Measurements from ENCODE around the gene MRPS5. TPM values are rescaled to one million over a fixed set of nuclear protein-coding genes. Genes with fewer than 3 reads are reported as not detected.

Gene MRPS5
- total RNA-seq, 1 donor from 2014 or later = 47.6 TPM

GRCh38 chr2:95158891-95159619, 37.4 kb upstream of the MRPS5 start:
- peak; percentile 40 to 63 for DNase-seq (ENCODE audit: low spot score in 2 of 2, unreplicated experiment in 2 of 2)
- Mint-ChIP-seq H3K27me3 (ENCODE audit: low read depth) (no peaks in the 10 kb centered on the region), H3K36me3 (peaks cover 29% of the 10 kb centered on the region), H3K27ac (peak overlapping the region; percentile 82), H3K4me3 (peak overlapping the region; percentile 83), H3K4me1 (peaks cover 17% of the 10 kb centered on the region), H3K9me3 (peaks cover 25% of the 10 kb centered on the region)
- TF ChIP-seq CTCF (IDR thresholded peaks at IDR 0.05; ENCODE audit: unreplicated experiment) = no peak

- H3K27ac Mint-ChIP-seq = peak overlapping the region; percentile 61
- peak overlapping the region; percentile 83 for H3K4me3 Mint-ChIP-seq
- H3K4me1 Mint-ChIP-seq = peaks cover 15% of the 10 kb centered on the region
- H3K27me3 Mint-ChIP-seq (ENCODE audit: low read depth) = no peaks in the 10 kb centered on the region
- TF ChIP-seq CTCF (IDR thresholded peaks at IDR 0.05; ENCODE audit: unreplicated experiment) = no peak
- H3K36me3 Mint-ChIP-seq = peaks cover 35% of the 10 kb centered on the region
- no peak for DNase-seq (ENCODE audit: low spot score in 2 of 2, unreplicated experiment in 2 of 2)
- H3K9me3 Mint-ChIP-seq = peaks cover 31% of the 10 kb centered on the region
These were observed 36.8 kb upstream of the MRPS5 start for GRCh38 chr2:95158441-95158840.

- no peak overlapping the region for H3K4me3 Mint-ChIP-seq
- no peaks in the 10 kb centered on the region for H3K27me3 Mint-ChIP-seq (ENCODE audit: low read depth)
- H3K27ac Mint-ChIP-seq = no peak overlapping the region
These were observed 27.9 kb upstream of the MRPS5 start for GRCh38 chr2:95149397-95149984.

GRCh38 chr2:95143838-95144237, 22.2 kb upstream of the MRPS5 start:
- H3K36me3 Mint-ChIP-seq = peaks cover 76% of the 10 kb centered on the region
- no peak for TF ChIP-seq CTCF (IDR thresholded peaks at IDR 0.05; ENCODE audit: unreplicated experiment)
- peaks cover 78% of the 10 kb centered on the region for H3K9me3 Mint-ChIP-seq
- H3K27me3 Mint-ChIP-seq (ENCODE audit: low read depth) = no peaks in the 10 kb centered on the region
- no peak overlapping the region for H3K4me3 Mint-ChIP-seq
- no peak for DNase-seq (ENCODE audit: low spot score in 2 of 2, unreplicated experiment in 2 of 2)
- H3K27ac Mint-ChIP-seq = no peak overlapping the region
- H3K4me1 Mint-ChIP-seq = no peaks in the 10 kb centered on the region

More at GRCh38 chr2:95149397-95149984, 27.9 kb upstream of the MRPS5 start:
- TF ChIP-seq CTCF (IDR thresholded peaks at IDR 0.05; ENCODE audit: unreplicated experiment) = no peak
- DNase-seq (ENCODE audit: low spot score in 2 of 2, unreplicated experiment in 2 of 2) = no peak
- Mint-ChIP-seq H3K4me1 (no peaks in the 10 kb centered on the region), H3K36me3 (peaks cover 96% of the 10 kb centered on the region), H3K9me3 (peaks cover 84% of the 10 kb centered on the region)

GRCh38 chr2:95138702-95139101, 17.1 kb upstream of the MRPS5 start:
- no peaks in the 10 kb centered on the region for H3K27me3 Mint-ChIP-seq (ENCODE audit: low read depth)

More at GRCh38 chr2:95138702-95139101, 17.1 kb upstream of the MRPS5 start:
- peaks cover 70% of the 10 kb centered on the region for H3K9me3 Mint-ChIP-seq
- H3K4me1 Mint-ChIP-seq = no peaks in the 10 kb centered on the region
- peaks cover 57% of the 10 kb centered on the region for H3K36me3 Mint-ChIP-seq
- DNase-seq (ENCODE audit: low spot score in 2 of 2, unreplicated experiment in 2 of 2) = no peak
- no peak overlapping the region for H3K27ac Mint-ChIP-seq
- no peak overlapping the region for H3K4me3 Mint-ChIP-seq
- no peak for TF ChIP-seq CTCF (IDR thresholded peaks at IDR 0.05; ENCODE audit: unreplicated experiment)
